Omental fat pad (tissue), 4 donors: ENCODE measurements around the gene GABPB2. TPM values are rescaled to one million over a fixed set of nuclear protein-coding genes. Genes with fewer than 3 reads are reported as not detected.
A peak's percentile ranks its signal among the peaks of the same experiment; 100 is the strongest.

Experiments
- ATAC-seq: fragments of 150-250 bp; one replicate; pipeline ENCODE4 v1.9.1; 2016; ENCODE audit warnings: mild to moderate bottlenecking, moderate library complexity; ENCODE audit not compliant: low FRiP score
- DNase-seq: peaks from one replicate; pipeline ENCODE4 v3.0.0-alpha.2; 2019; ENCODE audit warnings: low spot score
- total RNA-seq, 4 donors: library from RNA; depleted of rRNA; stranded (reverse); fragments of >200 nt; gene quantifications; one replicate each; pipeline ENCODE4 v1.1.0, GENCODE V29; 2016
- TF ChIP-seq, protein P1 (sequence below), 3 donors: fragments of 450-650 bp; IDR thresholded peaks; one replicate each; pipeline ENCODE4 v1.5.1; 2016 to 2017; ENCODE audit warnings: antibody characterized with exemption in 3 of 3, mild to moderate bottlenecking in 3 of 3, moderate library complexity in 2 of 3

Gene GABPB2
- total RNA-seq, 4 donors from 2014 or later, result 15.0 to 36.1 (median 21.2) TPM

DNA sequence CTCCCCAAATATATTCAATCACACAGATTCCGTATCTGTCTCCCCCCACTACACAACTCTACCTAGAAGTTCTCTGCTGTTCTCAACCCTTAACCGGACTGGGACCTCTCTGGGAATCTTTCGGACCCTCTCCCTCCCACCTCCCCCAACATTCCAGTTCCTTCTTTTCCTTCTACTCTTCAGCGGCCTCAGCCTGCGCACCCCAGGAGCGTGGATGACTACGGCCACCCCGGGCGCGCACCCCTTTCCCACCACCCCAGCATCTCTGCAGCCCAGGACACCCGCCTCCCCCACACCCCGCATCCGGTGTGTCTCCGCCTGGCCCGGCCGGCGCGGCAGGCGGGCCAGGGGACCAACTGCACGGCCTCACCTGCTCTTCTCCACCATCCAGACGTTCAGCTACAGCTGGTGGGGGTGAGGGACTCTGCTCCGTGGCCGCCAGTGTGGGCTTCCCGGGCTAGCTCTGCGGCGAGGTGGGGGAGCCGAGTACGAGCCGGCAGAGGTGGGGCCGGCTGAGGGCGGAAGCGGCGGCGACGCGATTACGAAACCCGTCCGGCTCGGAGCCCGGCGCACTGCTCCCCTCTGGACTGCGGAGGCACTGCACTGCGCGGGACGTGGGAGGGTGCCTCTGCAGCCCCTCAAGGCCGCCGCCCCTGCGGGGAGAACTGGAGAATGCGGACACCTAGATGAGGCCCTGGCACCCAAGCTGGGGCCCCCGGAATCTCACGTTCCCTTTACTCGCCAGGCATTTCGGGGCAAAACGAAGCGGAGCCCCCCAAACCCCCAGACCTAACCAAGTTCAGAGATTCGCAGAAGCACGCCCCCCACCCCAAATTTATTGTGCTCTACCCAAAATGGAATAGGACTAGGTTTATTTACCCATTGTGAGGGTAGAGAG lies 11.2 kb upstream of the GABPB2 start, which contains the start of gene CDC42SE1:
TSS of gene CDC42SE1 (minus strand) at position 514 of the 898 bp plus-strand sequence. CDS start 3,892 bp downstream, outside the sequence.
- DNase-seq, result no peak
- ATAC-seq, result peak; percentile 73
- TF ChIP-seq, protein P1, sequence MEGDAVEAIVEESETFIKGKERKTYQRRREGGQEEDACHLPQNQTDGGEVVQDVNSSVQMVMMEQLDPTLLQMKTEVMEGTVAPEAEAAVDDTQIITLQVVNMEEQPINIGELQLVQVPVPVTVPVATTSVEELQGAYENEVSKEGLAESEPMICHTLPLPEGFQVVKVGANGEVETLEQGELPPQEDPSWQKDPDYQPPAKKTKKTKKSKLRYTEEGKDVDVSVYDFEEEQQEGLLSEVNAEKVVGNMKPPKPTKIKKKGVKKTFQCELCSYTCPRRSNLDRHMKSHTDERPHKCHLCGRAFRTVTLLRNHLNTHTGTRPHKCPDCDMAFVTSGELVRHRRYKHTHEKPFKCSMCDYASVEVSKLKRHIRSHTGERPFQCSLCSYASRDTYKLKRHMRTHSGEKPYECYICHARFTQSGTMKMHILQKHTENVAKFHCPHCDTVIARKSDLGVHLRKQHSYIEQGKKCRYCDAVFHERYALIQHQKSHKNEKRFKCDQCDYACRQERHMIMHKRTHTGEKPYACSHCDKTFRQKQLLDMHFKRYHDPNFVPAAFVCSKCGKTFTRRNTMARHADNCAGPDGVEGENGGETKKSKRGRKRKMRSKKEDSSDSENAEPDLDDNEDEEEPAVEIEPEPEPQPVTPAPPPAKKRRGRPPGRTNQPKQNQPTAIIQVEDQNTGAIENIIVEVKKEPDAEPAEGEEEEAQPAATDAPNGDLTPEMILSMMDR (IDR thresholded peaks at IDR 0.05), result peak in 2 of 3 donors; percentile 15 to 55

DNA sequence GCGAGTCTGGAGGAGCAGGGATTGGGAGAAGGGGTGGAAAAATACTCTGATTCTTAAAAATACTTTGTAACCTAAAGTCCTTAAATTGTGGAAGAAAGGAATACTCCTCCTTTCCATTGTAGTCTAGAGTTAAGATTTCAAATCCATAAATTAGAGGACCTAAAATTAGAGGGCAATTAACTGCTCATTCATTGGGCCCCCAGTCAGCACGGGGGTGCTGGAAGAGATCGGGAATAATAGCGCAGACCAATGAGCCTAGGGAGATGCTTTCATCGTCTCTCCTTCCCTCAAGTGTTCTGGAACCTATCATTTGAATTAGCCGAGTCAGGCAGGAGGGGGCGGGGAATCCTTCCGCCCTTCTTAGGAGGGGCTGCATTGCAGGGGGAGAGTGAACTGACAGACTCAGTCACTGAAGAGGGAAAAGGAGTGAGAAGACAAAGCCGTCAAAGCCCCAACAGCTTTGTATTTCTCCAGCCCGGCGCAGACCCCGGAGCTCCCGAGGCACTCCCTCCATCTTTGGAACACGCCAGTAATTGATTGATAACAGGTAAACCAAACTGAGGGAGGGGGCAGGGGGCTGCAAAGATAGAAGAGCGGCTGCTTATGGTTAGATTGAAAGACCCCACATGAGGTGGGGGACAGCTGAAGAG lies 10.4 kb upstream of the GABPB2 start, which contains the start of gene MLLT11:
TSS of gene MLLT11 (plus strand) at position 391 of the 650 bp plus-strand sequence. CDS start 6,828 bp downstream, outside the sequence.
- DNase-seq (no peak), ATAC-seq (peak; percentile 40)
- TF ChIP-seq, protein P1 (IDR thresholded peaks at IDR 0.05), result no peak

DNA sequence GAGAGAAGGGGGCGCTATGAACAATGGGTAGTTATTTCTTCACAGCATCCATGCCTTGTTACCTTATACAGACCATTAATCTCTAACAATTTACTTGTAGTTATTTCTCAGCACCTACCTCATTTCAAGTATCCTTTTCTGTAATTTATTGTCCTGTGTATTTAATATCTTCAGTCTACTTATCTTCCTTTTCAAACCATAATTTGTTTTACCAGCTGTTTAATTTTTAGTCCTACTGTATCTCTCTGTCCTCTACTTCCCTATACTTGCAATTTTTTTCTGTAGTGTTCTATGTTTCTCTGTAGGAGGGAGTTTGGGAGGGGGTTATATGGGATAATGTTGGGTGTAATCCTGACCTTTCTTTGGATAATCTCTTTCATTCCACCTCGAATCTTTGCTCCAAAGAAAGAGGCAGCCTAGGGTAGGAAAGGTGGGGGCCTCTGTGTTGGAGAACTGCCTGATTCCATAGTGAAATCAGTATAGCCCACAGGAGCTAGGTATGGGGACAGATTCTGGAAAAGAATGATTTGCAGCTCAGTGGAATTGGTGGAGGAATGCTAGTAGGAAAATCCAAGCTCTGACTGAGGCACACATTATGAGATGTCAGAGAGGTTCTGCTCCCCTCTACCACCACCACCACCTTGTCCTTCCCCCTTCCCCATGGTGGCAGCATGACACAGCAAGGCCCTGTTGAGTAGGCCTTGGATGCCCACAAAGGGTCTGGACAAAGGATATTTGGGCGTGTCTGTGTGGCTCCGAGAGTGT lies 9.7 kb upstream of the GABPB2 start:
- TF ChIP-seq, protein P1 (IDR thresholded peaks at IDR 0.05), result no peak
- DNase-seq, result no peak
- ATAC-seq, result no peak

DNA sequence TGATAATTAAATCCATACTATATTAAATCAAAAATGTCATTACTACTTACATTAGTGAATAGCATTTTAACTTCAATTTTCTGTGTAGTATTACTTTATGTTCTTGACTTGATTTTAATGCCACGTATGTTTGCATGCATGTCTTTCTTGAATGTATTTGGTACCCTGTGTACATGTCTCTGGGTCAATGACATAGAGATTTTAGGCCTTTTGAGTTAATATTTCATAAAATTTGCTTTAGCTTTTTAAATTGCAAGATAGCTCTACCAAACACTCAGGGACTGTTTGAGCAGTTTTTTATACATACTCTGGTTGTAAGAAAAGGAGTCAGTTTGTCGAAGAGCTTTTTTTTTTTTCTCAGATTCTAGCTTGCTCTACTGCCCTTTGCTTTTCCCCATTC lies 8.9 kb upstream of the GABPB2 start:
- ATAC-seq, result no peak
- TF ChIP-seq, protein P1 (IDR thresholded peaks at IDR 0.05), result no peak
- no peak for DNase-seq

DNA sequence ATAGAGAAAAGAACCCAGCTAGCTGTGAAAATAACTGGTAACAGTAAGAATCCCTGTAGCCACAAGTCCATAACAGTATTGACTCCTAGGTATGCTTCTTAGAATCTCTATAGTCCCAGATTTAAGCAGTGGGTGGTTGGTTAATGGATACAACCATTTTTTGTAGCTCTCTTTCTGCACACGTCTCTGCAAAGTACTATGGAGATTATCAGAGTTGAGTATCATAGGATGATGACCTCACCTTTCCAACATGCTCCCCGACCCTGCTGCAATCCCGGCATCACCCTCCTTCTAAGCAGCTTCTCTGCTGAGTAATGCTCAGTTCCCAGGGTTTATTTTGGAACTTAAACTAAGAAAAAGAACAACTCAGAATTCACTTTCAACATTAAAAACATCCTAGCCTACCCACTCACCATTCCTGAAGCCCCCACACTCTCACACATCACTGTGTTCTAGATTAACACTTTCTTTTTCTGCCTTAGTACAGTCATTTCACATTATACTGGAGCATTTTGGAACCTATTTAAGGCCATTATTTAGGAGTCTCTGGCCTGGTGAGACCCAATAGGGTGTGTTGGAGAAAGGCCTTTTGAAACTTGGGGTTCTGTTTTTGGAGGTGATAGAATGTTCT lies 7.7 kb upstream of the GABPB2 start:
- TF ChIP-seq, protein P1 (IDR thresholded peaks at IDR 0.05), result no peak
- ATAC-seq, result peak; percentile 62
- DNase-seq, result no peak

DNA sequence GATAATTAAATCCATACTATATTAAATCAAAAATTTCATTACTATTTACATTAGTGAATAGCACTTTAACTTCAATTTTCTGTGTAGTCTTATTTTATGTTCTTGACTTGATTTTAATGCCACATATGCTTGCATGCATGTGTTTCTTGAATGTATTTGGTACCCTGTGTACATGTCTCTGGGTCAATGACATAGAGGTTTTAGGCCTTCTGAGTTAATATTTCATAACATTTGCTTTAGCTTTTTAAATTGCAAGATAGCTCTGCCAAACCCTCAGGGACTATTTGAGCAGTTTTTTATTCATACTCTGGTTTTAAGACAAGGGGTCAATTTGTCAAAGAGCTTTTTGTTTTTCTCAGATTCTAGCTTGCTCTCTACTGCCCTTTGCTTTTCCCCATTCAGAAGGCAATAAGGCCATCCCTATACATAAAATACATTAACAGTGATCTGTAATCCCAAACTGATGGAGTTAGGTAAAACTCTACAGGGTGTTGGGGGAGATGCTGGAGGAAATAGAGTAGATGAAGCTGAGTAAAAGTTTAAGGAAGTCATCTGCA lies 5.4 kb upstream of the GABPB2 start:
- ATAC-seq, result no peak
- TF ChIP-seq, protein P1 (IDR thresholded peaks at IDR 0.05), result no peak
- no peak for DNase-seq
